ENCODE results near the gene HSPB7. TPM values are rescaled to one million over a fixed set of nuclear protein-coding genes. Genes with fewer than 3 reads are reported as not detected.
"Not testable (repeated sequence)": the region's sequence is repeated elsewhere in the genome, so short reads cannot be mapped to it uniquely, and the experiment has no call there.

Gene HSPB7
- total RNA-seq, 2 experiments from 2014 or later: not detected

- no peaks in the 10 kb centered on the region for H3K4me1 Mint-ChIP-seq (ENCODE audit: low read depth)
- ChIA-PET POLR2A (no interaction called here), CTCF (no interaction called here)
- H3K4me3 Mint-ChIP-seq: no peak overlapping the region
- DNase-seq (no peak), ATAC-seq (no peak)
- no peak overlapping the region for H3K27ac Mint-ChIP-seq
- no peaks in the 10 kb centered on the region for H3K27me3 Mint-ChIP-seq
- TF ChIP-seq, protein P1, sequence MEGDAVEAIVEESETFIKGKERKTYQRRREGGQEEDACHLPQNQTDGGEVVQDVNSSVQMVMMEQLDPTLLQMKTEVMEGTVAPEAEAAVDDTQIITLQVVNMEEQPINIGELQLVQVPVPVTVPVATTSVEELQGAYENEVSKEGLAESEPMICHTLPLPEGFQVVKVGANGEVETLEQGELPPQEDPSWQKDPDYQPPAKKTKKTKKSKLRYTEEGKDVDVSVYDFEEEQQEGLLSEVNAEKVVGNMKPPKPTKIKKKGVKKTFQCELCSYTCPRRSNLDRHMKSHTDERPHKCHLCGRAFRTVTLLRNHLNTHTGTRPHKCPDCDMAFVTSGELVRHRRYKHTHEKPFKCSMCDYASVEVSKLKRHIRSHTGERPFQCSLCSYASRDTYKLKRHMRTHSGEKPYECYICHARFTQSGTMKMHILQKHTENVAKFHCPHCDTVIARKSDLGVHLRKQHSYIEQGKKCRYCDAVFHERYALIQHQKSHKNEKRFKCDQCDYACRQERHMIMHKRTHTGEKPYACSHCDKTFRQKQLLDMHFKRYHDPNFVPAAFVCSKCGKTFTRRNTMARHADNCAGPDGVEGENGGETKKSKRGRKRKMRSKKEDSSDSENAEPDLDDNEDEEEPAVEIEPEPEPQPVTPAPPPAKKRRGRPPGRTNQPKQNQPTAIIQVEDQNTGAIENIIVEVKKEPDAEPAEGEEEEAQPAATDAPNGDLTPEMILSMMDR (IDR thresholded peaks at IDR 0.05): no peak
- H3K9me3 Mint-ChIP-seq: no peaks in the 10 kb centered on the region
- intact Hi-C loops (cut with micrococcal nuclease): no loop called here
- H3K36me3 Mint-ChIP-seq (ENCODE audit: low read depth): no peaks in the 10 kb centered on the region
Observed at GRCh38 chr1:16042096-16042495, 24.3 kb upstream of the HSPB7 start.

GRCh38 chr1:16041200-16041599 is 23.4 kb upstream of the HSPB7 start:
- Mint-ChIP-seq H3K4me1 (ENCODE audit: low read depth) (no peaks in the 10 kb centered on the region), H3K4me3 (no peak overlapping the region), H3K36me3 (ENCODE audit: low read depth) (no peaks in the 10 kb centered on the region), H3K27ac (no peak overlapping the region), H3K27me3 (no peaks in the 10 kb centered on the region), H3K9me3 (no peaks in the 10 kb centered on the region)
- TF ChIP-seq, protein P1 (IDR thresholded peaks at IDR 0.05): no peak
- POLR2A ChIA-PET: no interaction called here
- no peak for ATAC-seq
- CTCF ChIA-PET: no interaction called here
- intact Hi-C loops (cut with micrococcal nuclease): no loop called here
- DNase-seq: no peak

GRCh38 chr1:16039871-16040270 is 22.0 kb upstream of the HSPB7 start:
- CTCF ChIA-PET: interaction anchor here (0.6 kb wide), 1 partner anchor 116 kb away, joined by 3 read pairs; no protein-coding TSS in a partner anchor
- intact Hi-C loops (cut with micrococcal nuclease); H3K9me3 Mint-ChIP-seq; H3K4me3 Mint-ChIP-seq; H3K36me3 Mint-ChIP-seq (ENCODE audit: low read depth); ATAC-seq; H3K27ac Mint-ChIP-seq; POLR2A ChIA-PET; DNase-seq; H3K27me3 Mint-ChIP-seq; H3K4me1 Mint-ChIP-seq (ENCODE audit: low read depth): not testable (repeated sequence)

DNA sequence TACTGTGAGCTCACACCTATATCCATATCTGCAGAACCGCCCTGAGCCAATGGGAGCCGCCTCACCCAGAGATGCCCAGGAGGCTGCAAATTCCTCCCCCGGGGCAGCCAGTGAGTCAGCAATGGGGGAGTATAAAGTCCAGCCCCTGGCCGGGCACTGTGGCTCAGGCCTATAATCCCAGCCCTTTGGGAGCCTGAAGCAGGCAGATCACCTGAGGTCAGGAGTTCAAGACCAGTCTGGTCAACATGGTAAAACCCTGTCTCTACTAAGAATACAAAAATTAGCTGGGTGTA is 20.7 kb upstream of the HSPB7 start:
- CTCF ChIA-PET: interaction anchor here (0.8 kb wide), 1 partner anchor 34 kb away, joined by 3 read pairs; no protein-coding TSS in a partner anchor
- no peaks in the 10 kb centered on the region for H3K36me3 Mint-ChIP-seq (ENCODE audit: low read depth)
- ATAC-seq: no peak
- TF ChIP-seq, protein P1 (IDR thresholded peaks at IDR 0.05): no peak
- H3K27me3 Mint-ChIP-seq: no peaks in the 10 kb centered on the region
- H3K4me3 Mint-ChIP-seq: no peak overlapping the region
- no peak for DNase-seq
- intact Hi-C loops (cut with micrococcal nuclease): no loop called here
- no peaks in the 10 kb centered on the region for H3K9me3 Mint-ChIP-seq
- H3K27ac Mint-ChIP-seq: no peak overlapping the region
- H3K4me1 Mint-ChIP-seq (ENCODE audit: low read depth): no peaks in the 10 kb centered on the region
- POLR2A ChIA-PET: no interaction called here

- not testable (repeated sequence) for H3K4me3 Mint-ChIP-seq; H3K4me1 Mint-ChIP-seq (ENCODE audit: low read depth)
Observed at GRCh38 chr1:16036461-16036860, 18.6 kb upstream of the HSPB7 start.

DNA sequence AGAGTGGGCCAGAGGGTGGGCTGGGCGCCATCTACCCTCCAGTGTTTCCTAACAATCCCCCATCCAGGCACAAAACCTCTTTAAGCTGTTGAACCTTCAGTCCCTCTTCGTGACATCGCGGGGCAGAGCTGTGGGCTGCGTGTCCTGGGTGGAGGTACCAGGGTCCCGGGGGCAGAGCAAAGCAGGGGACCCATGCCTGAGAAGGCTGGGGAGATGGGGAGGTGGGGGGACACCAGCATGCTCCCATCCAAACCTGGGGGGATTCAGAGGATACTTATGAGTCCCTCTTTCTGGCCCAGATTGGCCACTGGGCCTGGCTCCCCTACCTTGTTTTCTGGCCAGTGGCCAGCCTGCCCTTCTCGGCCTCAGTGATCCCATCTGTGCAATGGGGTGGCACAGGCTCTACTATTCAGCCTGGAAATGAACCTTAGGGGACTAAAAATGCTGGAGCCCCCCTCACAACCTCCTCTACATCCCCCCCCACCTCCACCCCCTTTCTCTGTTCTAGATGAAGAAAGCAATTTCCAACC is 15.3 kb upstream of the HSPB7 start:
- ATAC-seq; H3K4me1 Mint-ChIP-seq (ENCODE audit: low read depth); H3K27ac Mint-ChIP-seq; POLR2A ChIA-PET; DNase-seq; intact Hi-C loops (cut with micrococcal nuclease); H3K9me3 Mint-ChIP-seq; H3K4me3 Mint-ChIP-seq; H3K36me3 Mint-ChIP-seq (ENCODE audit: low read depth): not testable (repeated sequence)
- CTCF ChIA-PET: interaction anchor here (1.5 to 1.6 kb wide), 2 partner anchors 23 to 26 kb away, joined by 5 to 9 read pairs; no protein-coding TSS in a partner anchor
- H3K27me3 Mint-ChIP-seq: peaks cover 13% of the 10 kb centered on the region

More at GRCh38 chr1:16036461-16036860, 18.6 kb upstream of the HSPB7 start:
- POLR2A ChIA-PET; H3K36me3 Mint-ChIP-seq (ENCODE audit: low read depth); H3K27me3 Mint-ChIP-seq; intact Hi-C loops (cut with micrococcal nuclease); ATAC-seq; H3K9me3 Mint-ChIP-seq; DNase-seq; CTCF ChIA-PET; H3K27ac Mint-ChIP-seq: not testable (repeated sequence)

Data from activated CD8-positive, alpha-beta T cell treated with anti-CD3 and anti-CD28 coated beads for 36 hours (primary cell).